Femur (tissue), 1 donor: ENCODE data around the gene C1QTNF6.
A peak's percentile ranks its signal among the peaks of the same experiment; 100 is the strongest.

ENCODE experiments used
- DNase-seq: peaks from one replicate; pipeline ENCODE4 v3.0.0-alpha.2; 2017

C1QTNF6 gene

DNA sequence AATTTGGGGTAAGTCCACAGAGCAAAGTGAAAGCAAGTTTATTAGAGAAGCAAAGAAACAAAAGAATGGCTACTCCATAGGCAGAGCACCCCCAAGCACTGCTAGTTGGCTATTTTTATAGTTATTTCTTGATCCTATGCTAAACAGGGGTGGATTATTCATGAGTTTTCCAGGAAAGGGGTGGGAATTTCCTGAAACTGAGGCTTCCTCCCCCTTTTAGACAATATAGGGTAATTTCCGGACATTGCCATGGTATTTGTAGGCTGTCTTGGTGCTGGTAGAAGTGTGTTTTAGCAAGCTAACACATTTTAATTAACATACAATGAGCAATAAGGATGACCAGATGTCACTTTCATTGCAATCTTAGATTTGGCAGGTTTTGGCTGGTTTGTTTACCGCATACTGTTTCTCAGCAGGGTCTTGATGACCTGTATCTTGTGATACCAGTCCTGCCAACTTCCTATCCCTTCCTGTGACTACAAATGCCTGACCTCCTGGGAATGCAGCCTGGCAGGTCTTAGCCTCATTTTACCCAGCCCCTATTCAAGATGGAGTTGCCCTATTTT is 937 bp upstream of the C1QTNF6 start:
- no peak for DNase-seq

DNA sequence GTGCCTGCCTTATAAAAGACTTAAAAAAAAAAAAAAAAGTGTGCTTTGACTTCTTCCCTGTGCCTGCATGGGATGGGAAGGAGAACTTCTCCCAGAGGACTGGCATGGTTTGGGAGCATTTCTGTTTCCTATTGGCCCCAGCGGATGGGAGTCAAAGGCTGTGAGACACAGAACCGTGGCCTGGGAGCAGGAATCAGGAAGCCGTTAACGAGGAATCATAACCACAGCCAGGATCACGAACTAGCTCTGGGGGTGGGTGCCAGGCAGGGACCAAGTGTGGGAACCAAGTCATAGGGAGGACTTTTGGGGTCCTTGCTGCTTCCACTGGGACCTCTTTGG is 526 bp downstream of the C1QTNF6 start:
- no peak for DNase-seq

DNA sequence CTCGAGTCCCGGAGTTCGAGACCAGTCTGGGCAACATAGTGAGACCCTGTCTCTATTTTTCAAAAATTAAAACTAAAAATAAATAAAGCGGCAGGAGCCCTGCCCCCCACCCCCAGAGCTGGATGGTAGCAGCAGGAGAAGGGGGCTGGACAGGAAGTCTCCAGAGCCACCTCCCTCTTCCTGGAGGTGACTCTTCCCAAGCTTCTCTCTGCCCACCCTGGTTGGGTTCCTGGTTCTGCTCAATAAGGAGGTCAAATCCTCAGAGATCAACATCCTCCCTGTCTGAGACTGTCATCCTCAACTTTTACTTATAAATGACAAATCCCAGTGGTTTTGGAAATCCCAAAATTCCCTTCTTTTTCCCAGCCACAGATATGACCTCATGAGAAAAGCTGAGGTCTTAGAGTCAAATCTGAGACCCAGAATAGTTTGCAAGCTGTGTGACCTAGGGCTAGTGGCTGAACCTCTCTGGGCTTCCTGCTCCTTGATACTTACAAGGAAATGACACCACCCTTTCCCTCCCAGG is 987 bp downstream of the C1QTNF6 start:
- no peak for DNase-seq

DNA sequence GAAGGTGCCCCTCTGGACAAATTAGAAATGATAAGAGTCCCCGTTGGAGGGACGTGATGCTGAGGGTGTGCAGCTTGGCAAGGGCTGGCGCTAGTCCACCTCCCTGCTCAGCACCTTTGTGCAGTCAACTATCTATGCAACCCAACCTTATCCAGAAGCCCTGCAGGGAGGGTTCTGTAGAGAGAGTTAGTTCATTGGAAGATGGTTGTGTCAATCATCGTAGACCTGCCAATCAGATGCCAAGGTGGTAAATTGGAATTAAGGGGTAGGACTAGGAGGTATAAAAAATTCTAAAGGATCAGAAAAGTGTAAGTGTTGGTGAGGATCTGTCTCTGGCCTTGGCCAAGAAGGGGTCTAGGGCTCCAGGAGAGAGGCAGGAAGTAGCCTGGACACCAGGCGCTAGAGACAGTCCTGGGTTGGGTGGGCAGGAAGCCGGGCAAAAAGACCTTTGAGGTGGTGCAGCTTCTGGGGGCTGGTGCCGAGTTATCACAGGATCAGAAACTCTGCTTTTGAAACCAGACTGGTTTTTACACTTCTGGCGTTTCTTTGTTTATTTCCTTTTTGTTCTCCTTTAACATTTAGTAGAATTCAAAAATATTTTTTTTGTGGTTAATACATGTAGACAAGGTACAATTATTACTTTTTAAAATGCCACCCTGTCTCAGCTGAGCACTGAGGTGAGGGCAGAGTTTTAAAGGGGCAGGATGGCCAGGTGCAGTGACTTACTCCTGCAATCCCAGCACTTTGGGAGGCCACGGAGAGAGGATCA is 1.6 kb downstream of the C1QTNF6 start:
- DNase-seq = no peak

DNA sequence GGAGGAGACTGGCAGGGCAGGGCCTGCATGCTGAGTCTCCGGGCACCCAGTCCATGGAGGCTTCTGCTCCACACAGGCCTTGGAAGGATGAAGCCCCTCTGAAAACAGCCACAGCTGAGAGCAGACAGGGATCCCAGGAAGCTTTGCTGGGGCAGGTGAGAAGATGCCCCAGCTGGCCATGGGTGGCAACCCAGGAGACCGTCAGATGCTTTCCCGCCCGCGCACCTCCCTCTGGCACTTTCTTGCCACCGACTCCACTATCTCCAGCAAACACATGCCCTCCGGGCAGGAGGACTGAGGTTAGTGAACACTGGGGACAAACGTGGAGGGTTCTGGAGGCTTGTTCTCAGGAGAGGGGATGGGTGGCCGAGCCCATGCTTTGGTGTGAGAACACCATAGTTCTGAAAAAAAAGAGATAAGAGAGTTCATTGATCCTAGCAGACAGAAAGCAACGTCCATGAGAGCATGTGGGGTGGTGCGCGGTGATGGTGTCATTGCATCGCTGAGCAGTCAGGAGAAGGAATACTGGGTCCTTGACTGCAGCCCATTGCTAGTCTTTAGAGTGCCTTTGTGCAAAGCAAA is 2.3 kb downstream of the C1QTNF6 start:
- DNase-seq = no peak

DNA sequence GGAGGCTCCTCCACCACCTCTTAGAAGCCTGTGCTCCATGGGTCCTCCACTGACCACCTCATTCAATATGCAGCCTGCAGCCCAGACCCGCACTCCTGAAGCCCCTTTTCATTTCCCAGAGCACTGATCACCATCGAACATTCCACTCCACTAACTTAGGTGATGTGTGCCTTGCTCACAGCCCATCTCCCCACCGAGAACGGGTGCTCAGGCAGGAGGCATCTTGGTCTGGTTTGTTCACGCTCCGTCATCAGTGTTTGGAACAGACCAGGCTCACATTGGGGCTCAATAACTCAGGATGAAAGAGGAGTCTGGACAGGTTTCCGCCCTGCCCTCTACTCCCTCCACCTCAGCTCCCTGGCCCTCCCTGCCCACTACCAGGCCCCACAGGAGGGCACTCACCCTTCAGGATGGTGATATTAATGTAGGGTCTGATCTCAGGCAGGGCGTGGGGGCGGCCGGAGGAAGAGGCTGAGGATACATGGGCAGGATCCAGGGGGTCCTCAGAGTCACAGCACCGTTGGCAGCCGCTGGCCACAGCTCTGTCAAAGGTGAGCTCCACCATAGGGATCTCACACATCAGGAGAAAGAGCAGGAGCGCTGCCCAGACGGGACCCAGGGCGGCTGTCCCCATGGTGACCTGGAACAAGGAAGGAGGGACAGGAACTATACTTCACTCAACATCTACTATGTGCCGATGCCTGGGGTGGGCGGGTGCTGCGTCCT is 3.1 kb downstream of the C1QTNF6 start:
- no peak for DNase-seq

DNA sequence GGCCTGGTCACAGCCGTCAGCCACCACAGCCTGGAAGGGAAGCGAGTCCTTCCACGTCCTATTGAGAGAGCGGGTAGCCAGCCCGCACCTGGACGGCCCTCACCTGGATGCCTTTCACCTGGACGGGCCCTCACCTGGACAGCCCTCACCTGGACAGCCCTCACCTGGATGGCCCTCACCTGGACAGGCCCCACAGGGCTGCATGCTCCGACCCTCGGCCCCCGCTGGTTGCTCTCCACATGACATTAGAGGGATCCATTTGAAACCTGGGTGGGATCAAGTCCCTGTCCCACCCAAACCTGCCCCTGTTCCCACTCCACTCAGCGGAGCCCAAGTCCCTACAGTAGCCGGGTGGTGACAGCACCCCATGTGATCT is 3.7 kb downstream of the C1QTNF6 start:
- no peak for DNase-seq

DNA sequence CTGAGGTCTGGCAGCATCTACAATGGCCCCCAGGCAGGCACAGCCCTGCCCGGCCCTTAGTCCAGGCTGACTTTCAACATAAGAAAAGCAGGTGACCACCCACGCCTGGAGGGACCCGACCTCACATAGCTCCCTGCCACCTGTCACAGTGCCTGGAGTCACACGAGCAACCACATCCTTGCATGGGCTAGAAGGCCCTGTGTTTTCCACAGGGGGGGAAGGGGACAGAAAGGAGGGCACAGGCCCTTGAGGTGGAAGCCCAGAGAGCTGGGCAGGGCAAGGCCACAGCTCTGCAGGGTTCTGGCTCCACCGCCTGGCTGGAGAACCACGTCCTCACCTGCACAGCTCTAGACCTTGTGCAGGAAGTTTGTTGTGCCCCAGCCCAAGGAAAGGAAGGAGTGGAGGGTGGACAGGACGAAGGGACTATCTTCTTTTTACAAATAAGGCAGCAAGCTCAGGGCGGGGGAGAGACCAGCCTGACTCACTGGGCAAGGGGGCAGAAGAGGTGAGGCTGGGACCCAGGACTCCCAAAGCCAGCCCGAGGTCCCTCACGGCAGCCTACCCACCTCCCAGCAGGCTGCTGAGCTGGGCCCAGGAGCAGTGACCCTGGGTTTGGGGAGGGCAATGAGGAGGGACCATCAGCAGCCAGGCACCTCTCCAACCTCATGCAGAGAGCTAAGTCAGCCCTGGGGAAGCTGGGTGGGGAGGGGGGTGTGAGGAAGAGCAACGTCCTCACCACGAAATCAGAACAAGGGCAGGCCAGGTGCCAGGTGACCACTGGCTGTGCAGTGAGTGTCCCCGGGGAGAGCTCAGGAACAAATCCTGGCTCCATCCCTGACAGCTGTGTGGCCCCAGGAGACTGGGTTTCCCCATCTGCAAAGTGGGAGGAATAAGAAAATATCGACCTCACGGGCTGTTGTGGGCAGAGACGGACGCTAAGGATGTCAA is 4.3 kb downstream of the C1QTNF6 start:
- no peak for DNase-seq

DNA sequence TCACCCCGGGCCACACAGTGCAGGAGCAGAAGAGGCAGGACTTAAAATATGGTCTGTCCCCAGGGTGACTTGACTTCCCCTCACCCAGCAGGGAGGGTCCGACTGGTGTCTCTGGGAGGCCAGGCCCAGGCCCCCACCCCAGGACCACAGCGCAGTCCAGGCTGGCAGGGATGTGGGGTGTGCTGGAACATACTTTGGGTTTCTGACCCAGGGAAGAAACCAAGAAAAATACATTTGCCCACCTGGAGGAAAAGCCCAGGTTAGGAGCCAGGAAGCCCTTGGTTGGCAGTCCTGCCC is 5.2 kb downstream of the C1QTNF6 start:
- no peak for DNase-seq

DNA sequence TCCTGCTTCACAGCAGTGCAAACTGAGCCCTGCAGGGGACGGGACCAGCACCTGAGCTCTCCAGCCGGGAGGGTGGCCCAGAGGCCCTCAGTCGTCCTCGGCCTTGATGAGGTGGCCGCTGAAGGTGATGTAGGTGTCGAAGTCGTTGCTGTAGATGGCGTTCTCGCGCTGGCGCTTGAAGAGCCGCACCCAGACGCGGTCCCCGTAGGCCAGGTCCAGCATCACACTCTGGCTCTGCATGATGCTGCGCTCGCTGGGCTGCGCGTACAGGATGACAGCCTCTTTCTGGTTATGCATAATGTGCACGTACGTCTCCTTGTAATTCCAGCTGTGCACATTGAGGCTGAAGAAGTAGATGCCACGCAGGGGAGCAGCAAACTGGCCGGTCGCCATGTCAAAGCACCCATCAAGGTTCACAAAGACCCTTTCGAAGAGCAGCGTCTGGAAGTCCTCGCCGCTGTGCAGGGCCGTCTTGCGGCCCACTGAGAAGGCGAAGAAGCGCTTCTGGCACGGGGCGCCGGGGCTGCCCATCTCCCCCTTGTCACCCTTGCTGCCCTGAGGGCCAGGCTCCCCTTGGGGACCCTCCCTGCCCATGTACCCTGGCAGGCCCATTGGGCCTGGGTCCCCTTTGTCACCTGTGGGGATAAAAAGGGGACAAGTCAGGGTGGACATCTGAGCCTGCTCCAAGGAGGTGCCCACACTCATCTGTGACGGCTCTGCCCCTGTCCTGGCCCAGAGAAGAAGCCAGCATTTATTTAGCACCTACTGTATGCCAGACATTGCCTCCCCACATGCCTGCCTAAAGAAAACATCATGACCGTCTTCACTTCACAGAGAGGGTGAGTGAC is 5.7 kb downstream of the C1QTNF6 start:
- no peak for DNase-seq

DNA sequence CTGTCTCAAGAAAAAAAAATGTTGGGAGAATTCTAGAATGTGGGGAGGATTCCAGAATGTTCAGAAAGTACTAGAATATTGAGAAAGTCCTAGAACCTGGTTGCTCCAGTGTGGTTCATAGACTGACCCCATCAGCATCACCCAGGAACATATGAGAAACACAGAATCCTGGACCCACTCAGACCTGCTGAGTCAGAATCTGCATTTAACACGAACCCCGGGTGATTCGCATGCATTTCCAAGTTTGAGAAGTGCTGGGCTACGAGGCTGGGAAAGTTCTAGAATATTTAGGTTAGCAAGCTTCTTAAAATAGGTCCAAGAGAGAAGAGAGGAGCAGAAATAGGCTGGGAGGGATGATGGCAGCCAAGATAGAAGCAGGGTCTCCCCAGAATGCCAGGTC is 6.4 kb downstream of the C1QTNF6 start:
- no peak for DNase-seq

DNA sequence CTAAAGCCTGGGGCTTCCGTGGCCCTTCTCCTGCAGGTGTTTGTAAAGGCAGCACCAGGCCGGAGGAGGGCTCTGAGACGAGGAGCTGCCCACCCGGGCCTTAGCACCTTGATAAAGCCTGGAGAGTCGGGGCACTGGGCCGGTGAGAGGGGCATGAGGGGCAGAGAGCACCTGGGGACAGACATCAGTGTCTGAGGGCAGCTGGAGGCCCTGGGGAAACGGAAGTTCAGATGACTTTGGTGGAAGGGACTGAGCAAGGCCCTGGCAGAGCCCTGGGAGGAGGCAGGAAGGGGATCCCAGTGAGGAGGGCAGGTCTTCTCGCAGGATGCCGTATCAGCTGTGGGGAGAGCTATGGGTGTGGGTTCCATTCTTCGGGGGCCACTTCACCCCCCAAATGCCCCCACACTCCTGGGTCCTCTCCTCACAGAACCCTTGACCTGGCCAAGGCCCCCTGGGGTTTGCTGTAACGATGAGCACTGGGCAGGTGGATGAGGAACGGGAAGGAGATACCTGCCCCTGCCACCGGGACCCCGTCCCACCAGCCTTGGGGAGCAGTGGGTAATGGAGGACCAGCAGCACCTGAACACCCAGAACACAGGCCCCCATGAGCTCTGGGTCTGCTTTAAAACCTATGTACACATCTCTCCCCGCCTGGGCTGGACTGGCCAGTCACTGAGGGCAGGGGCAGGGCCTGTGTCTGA is 7.4 kb downstream of the C1QTNF6 start:
- no peak for DNase-seq

DNA sequence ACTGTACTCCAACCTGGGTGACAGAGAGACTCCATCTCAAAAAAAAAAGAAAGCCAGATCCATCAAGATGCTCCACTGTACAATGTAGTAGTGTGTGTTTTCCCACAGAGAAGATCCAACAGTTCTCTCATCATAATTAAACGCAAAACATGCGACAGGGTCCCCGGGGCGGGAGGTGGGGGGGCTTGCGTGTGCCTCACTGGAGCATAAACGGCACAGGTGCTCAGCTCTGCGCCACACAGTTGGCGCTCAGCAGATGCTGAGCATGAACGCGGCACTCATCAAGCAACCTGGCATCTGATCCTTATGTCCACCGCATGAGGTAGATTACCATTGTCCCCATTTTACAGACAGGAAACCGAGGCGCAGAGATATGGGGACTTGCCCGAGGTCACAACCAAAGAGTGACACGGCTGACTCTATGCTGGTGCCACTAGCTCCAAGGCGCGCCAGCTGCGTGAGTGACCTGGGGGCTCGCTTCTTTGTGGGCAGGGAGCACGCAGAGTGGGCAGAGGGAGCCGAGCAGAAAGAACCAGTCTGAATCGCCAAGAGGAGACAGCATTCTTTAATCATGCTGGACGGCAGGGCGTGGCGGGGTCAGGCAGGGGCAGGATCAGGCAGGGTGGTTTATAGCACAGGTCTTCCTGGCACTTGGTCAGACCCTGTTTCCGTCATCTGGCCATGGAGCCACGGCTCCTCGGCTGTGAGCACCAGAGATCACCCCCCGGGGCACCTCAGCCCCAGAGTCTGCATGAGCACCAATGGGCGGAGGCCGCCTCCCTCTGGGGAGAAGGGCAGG is 8.2 kb downstream of the C1QTNF6 start:
- no peak for DNase-seq

DNA sequence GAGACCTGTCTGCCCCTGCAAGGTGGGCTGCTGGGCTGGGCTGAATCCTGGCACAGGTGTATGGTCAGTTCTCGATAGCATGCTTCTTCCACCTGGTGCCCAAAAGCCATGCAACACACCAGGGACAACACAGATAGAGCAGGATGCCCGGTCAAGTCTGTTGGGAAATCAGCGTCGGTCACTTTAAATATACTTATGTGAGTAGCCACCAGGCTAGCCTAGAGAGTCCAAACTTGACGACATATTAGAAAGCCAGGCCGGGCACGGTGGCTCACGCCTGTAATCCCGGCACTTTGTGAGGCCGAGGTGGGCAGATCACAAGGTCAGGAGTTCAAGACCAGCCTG is 8.9 kb downstream of the C1QTNF6 start:
- no peak for DNase-seq

DNA sequence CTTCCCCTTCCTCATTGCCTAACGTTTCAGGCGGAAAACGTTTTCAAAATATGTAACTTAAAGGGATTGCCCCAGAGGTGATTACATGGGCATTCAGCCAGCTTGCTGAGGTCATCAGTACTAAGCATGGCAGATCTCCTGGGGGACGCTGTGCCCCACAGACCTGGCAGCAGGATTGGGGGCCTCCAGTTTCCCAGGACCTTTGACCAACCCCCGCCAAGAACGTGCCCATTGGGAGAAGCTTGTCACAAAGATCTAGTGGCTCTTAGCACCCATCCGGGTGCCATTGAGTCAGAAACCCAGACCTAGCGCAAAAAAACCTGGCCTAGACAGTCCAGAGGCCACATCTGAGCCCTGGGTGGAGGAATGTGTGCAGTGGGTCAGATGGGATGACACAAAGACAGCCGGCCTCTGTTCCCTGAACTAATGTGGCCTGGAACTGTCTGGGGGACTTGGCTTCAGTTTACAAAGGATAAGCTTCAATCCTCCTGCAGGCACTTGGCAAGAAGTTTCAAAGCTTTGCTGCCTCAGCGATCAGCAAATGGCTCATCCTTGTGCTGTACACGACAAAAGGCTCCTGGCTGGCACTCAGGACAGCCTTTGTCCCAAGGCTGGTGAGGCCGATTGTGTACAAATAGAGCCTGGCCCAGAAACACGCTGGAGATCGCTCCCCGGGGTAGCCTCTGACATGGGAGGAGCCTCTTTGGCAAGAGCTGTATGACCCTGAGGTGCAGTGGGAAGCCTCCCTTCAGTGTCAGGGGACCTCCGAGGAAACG is 9.5 kb downstream of the C1QTNF6 start:
- no peak for DNase-seq

DNA sequence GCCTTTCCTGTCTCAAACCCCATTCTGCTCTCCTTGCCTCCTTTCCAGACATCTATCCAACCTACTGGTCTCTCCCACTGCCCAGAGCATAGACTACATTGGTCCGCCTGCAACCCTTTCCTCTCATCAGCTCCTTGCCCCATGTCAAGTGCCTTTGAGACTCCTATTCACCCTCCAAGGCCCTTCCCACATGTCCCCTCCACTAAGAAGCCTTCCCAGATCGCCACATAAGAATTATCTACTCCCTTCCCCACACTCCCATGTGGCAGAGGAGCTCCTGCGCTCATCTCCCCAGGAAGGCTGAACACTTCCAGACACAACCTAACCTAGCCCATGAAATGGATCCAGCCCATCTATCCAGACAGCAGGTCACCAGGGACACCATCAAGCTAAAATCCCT is 10.3 kb downstream of the C1QTNF6 start:
- DNase-seq = no peak

DNA sequence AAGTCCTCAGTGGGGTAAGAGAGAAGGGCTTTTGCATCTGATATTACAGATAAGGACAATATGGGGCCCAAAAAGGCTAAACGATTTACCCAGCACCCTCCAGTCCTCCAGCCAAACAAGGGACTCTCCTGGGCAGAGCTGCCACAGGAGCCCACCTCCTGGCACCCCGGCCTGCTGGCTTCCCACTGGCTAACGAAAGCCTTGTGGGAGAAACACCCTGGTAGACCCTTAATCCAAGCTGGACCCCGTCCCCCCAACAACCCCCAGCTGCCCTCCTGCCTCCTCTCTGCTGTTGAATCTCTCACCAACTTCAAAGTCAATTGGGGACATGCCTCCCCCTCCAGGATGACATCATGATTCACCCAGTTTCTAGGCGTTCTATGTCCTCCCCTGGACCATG is 10.8 kb downstream of the C1QTNF6 start:
- no peak for DNase-seq

DNA sequence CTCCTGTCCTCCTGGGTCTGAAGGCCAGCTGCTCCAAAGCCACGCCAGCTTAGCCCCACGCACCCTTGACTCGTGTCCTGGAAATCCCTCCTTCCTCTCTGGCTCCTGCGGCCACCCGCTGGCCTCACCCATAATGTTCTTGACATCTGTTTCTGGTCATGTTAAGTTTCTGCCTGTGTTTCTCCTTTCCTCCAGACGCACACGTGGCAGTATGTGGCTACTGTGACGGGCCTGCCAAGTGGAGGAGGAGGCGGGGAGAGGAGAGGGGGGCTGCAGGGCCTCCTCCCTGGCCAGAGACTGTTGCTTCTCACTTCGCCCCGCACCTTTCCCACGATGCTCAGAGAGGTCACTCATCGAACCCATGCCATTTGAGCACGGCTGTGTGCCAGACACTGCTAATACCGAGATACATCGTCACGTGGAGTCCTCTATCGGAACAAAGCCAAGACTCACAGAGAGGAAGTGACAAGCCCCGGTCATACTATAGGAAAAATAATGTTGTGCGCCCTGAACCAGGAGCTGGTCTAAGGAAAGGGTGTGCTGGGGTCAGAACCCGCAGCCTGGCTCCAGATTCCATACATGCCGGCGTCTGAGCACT is 11.5 kb downstream of the C1QTNF6 start:
- DNase-seq = peak; percentile 95
